ENCODE data around the gene NDRG4. TPM values are rescaled to one million over a fixed set of nuclear protein-coding genes. Genes with fewer than 3 reads are reported as not detected.
A peak's percentile ranks its signal among the peaks of the same experiment; 100 is the strongest.

Gene NDRG4
- total and polyA plus RNA-seq, 2 donors from 2014 or later: 1.7 to 5.7 TPM

- no peak overlapping the region for H3K4me3 ChIP-seq (ENCODE audit: low read length in 3 of 3)
- no peak overlapping the region for H3K27ac ChIP-seq (ENCODE audit: low read depth in 2 of 2, low read length in 2 of 2)
- no peaks in the 10 kb centered on the region for H3K27me3 ChIP-seq (ENCODE audit: control insufficient read depth, insufficient read depth, low read length)
- DNase-seq (no peak), FAIRE-seq (no peak)
- no peak for TF ChIP-seq CTCF (IDR thresholded peaks at IDR 0.05; ENCODE audit: borderline replicate concordance, extremely low read depth, insufficient read depth)
- H3K9ac ChIP-seq (ENCODE audit: low read length in 3 of 3): no peak overlapping the region
- intact Hi-C loops (cut with DNase I): no loop called here
- H3K9me3 ChIP-seq (ENCODE audit: control insufficient read depth in 2 of 3, insufficient read depth in 1 of 3, low read length in 3 of 3): no peaks in the 10 kb centered on the region
- no peaks in the 10 kb centered on the region for H3K36me3 ChIP-seq (ENCODE audit: control insufficient read depth in 2 of 3, insufficient read depth in 3 of 3, low read length in 3 of 3)
- no peaks in the 10 kb centered on the region for H3K4me1 ChIP-seq (ENCODE audit: control insufficient read depth in 2 of 3, insufficient read depth in 2 of 3, low read depth in 1 of 3, low read length in 3 of 3)
Observed at GRCh38 chr16:58455750-58456149, 44.2 kb upstream of the NDRG4 start.

GRCh38 chr16:58456193-58456592, 43.8 kb upstream of the NDRG4 start:
- no peak for TF ChIP-seq CTCF (IDR thresholded peaks at IDR 0.05; ENCODE audit: borderline replicate concordance, extremely low read depth, insufficient read depth)
- Histone ChIP-seq H3K9me3 (ENCODE audit: control insufficient read depth in 2 of 3, insufficient read depth in 1 of 3, low read length in 3 of 3) (no peaks in the 10 kb centered on the region), H3K27me3 (ENCODE audit: control insufficient read depth, insufficient read depth, low read length) (no peaks in the 10 kb centered on the region), H3K27ac (ENCODE audit: low read depth in 2 of 2, low read length in 2 of 2) (no peak overlapping the region), H3K4me1 (ENCODE audit: control insufficient read depth in 2 of 3, insufficient read depth in 2 of 3, low read depth in 1 of 3, low read length in 3 of 3) (no peaks in the 10 kb centered on the region), H3K9ac (ENCODE audit: low read length in 3 of 3) (no peak overlapping the region), H3K4me3 (ENCODE audit: low read length in 3 of 3) (no peak overlapping the region), H3K36me3 (ENCODE audit: control insufficient read depth in 2 of 3, insufficient read depth in 3 of 3, low read length in 3 of 3) (no peaks in the 10 kb centered on the region)
- FAIRE-seq: no peak
- intact Hi-C loops (cut with DNase I): no loop called here
- no peak for DNase-seq

GRCh38 chr16:58458606-58459343, 41.2 kb upstream of the NDRG4 start:
- Histone ChIP-seq H3K4me1 (ENCODE audit: control insufficient read depth in 2 of 3, insufficient read depth in 2 of 3, low read depth in 1 of 3, low read length in 3 of 3) (no peaks in the 10 kb centered on the region), H3K27ac (ENCODE audit: low read depth in 2 of 2, low read length in 2 of 2) (no peak overlapping the region)
- no peak for FAIRE-seq

More at GRCh38 chr16:58458606-58459343, 41.2 kb upstream of the NDRG4 start:
- intact Hi-C loops (cut with DNase I): no loop called here
- no peak for TF ChIP-seq CTCF (IDR thresholded peaks at IDR 0.05; ENCODE audit: borderline replicate concordance, extremely low read depth, insufficient read depth)
- DNase-seq: peak in 1 of 5 donors; percentile 46
- H3K9me3 ChIP-seq (ENCODE audit: control insufficient read depth in 2 of 3, insufficient read depth in 1 of 3, low read length in 3 of 3): no peaks in the 10 kb centered on the region
- no peaks in the 10 kb centered on the region for H3K36me3 ChIP-seq (ENCODE audit: control insufficient read depth in 2 of 3, insufficient read depth in 3 of 3, low read length in 3 of 3)
- no peak overlapping the region for H3K9ac ChIP-seq (ENCODE audit: low read length in 3 of 3)
- peaks cover 2% of the 10 kb centered on the region for H3K27me3 ChIP-seq (ENCODE audit: control insufficient read depth, insufficient read depth, low read length)
- no peak overlapping the region for H3K4me3 ChIP-seq (ENCODE audit: low read length in 3 of 3)

Data from kidney (tissue), 14 donors.